Stimulated activated CD8-positive, alpha-beta memory T cell treated with anti-CD3 and anti-CD28 coated beads, Interleukin-15, amount 100 ng/mL, for 48 hours (primary cell): ENCODE data around the gene UBE2J2.
"Not testable (repeated sequence)": the region's sequence is repeated elsewhere in the genome, so short reads cannot be mapped to it uniquely, and the experiment has no call there.

Experiments
- DNase-seq, 2 donors: peaks; one replicate each; pipeline ENCODE4 v3.0.0-alpha.2; 2020; ENCODE audit warnings: low read depth in 2 of 2

UBE2J2 gene

DNA sequence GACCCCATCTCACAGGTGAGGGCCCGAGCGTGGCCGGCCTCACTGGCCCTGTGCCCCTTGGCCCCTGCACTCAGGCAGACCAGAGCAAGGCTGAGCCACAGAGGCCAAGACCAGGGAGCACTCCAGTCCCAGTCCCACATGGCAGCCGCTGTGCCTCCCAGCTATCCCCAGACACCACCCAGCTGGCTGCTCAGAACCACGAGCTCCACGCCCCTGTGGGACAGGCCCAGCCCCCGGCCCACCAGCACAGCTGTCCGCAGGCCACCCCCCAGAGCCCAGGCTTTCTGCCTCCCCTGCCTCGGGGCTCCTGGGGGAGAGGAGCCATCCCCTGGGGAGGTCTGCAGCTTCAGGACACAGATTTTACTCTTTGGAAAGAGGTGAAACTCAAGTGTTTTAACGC lies 18.0 kb downstream of the UBE2J2 start:
- no peak for DNase-seq

DNA sequence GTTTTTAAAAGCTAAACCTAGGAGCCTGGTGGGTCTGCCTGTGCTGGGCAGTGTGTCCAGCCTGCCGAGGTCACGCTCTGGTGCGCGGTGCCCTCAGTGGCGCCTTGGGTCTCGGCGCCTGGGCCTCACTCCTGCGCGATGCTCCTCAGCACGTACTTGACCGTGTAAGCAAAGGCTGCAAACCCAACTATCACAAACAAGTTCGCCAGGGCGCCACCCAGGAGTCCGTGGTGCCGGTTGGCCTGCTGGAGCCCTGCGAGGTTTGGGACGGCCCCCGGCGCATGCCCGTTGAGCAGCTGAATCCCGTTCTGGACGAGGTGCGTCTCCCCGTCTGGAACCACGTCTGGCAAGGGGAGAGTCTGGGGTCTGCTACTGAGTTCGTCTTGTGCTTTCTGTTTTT lies 18.6 kb downstream of the UBE2J2 start:
- DNase-seq: no peak

DNA sequence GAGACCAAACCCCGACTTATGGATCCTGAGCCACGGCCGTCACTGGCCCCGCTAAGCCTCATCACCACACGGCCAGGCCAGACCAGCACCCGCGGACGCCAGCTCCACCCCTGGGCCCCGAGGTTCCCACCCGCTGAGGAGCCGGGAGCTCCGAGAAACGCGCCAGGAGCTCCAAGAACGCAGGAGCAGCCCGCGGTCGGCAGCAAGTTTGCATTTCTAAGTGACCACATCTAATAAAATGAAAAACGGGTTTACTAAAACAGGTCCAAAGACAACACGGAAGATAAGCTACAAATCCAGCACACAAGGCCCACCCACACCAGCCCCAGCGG lies 19.0 kb downstream of the UBE2J2 start:
- DNase-seq: no peak

DNA sequence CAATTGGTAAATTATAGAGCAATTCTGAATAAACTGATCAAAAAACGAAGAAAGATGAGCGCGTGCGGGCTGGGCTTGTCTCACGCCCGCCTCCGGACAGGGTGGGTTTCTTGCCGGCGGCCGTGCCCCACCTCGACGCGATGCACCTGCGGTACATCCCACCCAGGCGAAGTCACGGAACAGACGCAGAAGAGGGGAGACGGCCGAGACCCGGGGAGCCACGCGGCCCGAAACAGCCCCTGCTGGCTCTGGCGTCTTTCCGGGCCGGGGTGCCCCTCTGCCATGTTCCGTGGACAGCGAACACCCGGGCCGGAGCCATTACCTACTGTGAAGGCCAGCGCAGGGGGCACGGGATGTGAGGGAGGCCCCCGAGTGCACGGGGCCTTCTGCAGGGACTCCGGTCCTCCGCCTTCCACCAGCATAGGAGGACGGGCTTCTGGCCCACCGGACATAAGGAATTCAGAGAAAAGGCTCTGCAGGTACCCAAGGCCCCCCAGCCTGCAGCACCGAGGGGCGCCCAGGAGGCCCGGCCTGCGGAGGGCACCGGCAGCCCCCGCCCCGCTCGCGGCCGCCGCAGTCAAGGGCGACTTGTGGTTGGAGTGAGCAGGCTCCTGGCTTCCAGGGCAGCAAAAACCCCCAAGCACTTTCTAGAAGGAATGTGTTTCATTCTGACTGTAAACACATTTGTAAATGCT lies 19.5 kb downstream of the UBE2J2 start:
- DNase-seq: no peak

DNA sequence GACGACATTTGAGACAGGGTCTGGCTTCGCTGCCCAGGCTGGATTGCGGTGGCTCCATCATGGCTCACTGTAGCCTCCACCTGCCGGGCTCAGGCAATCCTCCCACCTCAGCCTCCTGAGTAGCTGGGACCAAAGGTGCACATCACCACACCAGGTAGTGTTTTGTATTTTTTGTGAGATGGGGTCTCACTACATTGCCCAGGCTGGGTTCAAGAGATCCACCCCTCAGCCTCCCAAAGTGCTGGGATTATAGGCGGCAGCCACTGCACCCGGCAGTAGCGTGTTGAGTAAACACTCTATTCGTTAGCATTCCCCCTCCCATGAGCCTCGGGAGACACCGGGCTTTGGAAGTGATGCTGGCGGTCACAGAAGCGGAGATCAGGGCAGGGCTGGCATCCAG lies 20.3 kb downstream of the UBE2J2 start:
- DNase-seq: no peak

DNA sequence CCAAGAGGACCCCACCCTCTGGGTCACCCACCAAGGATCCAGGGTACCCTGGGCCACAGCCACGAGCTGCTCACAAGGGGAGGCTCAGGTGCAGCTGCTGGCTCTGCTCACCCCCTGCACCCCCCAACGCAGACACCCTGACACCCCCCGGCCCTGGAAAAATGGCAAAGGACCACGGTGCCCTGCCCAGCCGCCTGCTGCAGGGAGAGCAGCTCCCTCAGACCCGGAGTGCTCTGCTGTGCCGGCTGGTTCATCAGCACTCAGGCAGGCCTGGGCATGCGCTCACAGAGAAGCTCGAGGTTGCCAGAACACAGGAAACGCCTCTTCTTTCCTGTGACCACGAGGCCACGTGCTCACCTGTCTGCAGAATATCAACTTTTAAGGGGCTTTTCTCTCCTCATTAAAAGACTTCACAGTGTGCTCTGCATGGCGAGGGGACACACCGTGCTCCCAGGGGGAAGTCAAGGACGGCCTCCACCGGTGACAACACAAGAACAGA lies 22.8 kb downstream of the UBE2J2 start:
- DNase-seq: peak; percentile 51 to 66

DNA sequence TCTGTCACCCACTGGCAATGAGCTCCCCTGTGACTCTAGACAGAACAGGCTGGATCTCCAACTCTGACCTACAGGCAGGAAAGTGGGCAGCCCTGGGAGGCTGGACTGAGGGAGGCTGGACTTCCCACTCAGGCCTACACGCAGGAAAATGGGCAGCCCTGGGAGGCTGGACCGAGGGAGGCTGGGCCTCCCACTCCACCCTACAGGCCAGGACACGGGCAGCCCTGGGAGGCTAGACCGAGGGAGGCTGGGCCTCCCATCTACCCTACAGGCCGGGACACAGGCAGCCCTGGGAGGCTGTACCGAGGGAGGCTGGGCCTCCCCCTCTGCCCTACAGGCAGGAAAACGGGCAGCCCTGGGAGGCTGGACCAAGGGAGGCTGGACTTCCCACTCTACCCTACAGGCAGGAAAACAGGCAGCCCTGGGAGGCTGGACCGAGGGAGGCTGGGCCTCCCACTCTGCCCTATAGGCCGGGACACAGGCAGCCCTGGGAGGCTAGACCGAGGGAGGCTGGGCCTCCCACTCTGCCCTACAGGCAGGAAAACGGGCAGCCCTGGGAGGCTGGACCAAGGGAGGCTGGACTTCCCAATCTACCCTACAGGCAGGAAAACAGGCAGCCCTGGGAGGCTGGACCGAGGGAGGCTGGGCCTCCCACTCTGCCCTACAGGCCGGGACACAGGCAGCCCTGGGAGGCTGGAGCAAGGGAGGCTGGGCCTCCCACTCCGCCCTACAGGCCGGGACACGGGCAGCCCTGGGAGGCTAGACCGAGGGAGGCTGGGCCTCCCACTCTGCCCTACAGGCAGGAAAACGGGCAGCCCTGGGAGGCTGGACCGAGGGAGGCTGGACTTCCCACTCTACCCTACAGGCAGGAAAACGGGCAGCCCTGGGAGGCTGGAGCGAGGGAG lies 25.4 kb downstream of the UBE2J2 start:
- DNase-seq: not testable (repeated sequence)

DNA sequence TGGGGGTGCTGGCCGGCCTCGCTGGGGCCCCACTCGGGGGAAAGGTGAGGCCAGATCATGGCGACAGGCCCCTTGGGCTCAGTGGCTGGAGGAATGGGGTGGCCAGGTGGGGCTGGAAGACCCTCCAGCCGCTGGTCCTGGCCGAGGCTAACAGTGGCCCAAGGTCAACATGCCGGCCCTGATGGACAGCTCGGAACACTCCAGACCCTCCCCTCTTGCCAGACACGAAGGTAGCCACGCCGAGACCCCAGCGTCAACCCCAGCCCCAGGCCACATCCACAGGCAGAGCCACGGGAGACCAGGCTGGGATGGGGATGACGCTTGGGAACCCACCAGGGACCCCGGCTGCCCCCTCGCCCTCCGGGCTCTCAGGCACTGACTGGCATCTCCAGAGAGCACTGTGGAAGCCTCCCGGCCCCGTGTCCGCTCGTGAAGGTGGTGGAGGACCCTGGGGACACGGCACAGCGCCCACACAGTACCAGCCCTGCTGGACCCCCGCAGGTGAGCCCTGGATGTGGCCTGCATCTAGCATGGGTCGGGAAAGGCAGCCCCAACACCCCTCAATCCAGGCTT lies 26.2 kb downstream of the UBE2J2 start:
- no peak for DNase-seq

DNA sequence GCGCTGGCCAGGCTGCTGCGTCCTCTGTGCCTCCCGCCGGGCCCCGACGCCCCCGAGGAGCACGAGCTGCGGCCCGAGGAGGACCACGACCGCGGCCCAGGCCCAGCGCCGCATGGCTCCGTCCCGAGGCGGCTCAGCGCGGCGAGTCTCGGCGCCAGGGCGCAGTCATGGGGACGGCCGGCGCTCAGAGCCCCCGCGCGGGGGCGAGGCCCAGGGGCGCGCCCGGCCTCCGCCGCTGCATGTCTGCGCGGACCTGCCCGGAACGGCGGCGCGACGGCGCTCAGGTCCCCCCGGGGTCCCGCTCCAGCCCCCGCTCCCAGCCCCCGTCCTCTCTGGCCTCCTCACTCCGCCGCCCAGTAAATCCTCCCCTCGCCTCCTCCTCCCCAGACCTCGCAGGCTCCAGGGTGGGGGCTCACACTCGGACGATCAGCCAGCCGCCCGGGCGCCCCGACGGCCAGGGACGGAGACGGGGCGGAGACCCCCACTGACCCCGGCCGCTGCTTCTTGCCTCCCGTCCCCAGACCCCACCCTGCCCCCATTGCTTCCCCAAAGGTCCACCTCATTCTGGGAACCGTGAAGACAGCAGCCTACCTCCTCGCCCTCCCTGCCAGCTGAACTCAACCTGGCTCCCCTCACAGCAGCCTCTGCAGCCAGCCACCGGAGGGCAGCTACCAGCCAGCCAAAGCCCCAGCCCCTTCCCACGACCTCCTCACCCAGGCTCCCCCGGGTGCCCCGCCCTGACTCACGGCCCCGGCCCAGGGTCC lies 26.9 kb downstream of the UBE2J2 start, which contains the start of gene C1QTNF12:
Gene C1QTNF12, minus strand, starts transcription at position 146 of the 764 bp plus-strand sequence. Its CDS starts 32 bp downstream, at position 114.
- no peak for DNase-seq

DNA sequence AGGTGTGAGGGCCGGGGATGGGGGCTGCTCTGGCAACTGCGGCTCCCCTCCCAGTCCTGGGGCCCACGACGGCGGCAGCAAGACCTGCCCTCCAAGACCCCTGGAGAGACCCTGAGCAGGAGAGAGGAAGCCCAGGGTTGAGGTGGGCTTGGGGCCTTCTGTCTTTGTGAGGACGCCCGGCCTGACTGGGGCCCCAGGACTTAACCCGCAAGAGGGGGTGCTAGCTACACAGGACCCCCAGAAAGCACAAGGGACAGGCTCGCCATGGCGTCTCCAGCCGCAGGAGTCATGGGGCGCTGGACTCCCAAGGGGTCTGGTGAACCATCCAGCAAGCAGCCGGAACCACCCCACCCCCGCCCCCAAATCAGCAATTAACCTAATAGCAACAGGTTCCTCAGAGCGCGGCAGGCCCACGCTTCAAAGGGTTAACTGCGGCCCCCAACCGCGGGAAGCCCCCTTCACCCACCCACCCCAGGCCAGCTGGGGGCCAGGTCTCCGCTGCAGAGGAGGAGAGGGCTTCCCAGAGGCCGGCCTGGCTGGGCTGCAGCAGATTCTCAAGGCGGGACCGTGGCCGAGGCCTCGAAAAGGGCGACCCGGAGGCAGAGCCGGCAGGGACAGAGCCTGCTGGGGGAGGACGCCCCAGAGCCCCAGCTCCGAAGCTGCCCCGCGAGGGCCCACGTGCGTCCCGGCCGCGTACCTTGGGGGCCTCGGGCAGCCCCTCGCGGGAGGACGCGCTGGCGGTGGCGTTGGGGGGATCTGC lies 27.7 kb downstream of the UBE2J2 start:
- no peak for DNase-seq

DNA sequence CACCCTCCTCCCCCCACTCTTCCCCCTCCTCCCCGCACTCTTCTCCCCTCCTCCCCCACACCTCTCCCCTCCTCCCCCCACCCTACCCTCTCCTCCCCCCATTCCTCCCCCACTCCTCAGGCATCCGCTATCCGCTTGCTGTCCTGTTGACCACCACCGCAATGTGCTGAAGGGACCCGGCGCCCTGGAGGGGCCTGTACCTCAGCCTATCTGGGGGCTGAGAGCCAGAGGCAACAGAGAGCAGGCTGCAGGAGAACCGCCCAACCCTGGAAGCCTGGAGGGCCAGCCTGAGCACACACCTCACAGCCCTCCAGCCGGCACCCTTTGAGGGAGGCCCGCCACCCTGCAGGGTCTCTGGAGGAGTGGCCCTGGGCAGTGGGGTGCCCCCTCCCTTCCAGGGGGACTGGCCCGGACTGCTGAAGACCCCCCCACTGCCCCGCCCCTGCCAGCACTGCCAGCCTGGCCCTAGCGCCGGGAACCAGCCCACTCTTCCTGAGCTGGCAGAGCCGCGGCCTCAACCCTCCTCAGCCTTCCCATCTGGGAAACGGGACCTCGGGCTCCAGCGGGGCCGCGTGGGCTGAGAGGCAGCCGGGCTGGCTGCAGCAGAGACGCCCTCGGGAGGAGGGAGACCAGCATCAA lies 28.4 kb downstream of the UBE2J2 start:
- DNase-seq: no peak

DNA sequence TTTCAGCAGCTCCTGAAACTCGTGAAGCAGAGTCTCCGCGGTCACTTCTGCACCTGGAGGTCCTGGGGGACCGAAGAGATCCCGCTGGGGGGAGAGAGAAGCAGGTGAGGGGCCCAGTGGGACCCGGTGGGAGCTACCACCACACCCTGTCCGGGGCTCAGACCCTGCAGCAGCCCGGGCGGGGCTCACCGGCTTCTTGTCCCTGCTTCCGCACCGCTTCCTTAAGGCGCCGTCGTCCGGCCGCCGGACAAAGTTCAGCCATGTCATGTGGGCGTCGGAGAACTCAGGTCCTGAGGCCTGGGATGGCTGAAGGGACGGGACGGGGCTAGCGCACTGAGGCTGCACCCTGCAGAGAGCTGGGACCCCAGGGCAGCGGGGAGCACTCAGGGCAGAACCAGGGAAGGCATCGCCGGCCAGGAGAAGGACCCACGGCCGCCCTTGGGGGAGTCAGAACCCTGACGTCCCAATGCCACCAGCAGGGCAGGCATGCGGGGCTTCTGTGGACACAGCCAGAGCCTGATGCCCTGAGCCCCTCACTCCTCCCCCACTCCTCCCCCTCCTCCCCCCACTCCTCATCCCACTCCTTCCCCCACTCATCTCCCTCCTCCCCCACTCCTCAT lies 29.4 kb downstream of the UBE2J2 start:
- no peak for DNase-seq

DNA sequence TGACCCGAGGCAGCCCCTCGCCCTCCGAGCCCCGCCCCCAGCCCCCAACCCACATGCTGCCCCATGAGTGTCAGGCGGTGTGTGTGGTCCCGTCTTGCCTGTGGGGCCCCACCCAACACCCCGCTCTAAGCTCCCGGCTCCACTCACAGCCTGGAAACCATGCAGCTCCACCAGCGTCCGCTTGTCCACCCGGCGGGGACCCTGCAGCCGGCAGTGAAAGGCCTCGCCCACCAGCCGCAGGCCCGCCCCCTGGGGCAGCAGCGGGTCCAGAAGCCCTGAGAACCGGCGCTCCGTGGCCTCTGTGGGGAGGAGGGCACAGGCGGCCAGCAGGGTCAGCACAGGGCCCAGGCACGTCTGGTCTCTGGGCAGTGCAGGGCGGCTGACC lies 29.9 kb downstream of the UBE2J2 start:
- no peak for DNase-seq

DNA sequence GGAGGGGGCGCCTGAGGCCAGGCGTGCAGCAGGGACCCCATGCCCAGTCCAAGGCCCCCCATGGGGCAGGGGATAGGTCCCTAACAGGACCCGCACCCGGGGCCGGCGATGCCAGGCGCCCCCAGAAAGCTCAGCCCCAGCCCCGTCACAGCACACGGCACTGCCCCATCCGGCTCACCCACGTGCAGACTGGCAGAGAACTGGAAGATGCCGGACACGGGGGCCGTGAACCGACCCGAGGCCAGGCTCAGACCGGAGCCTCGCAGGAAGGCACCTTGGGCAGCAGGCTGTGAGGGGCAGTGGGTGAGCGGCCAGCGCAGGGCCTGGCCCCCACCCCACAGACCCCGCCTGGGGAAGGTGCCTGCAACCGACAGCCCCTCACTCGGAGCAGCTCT lies 30.4 kb downstream of the UBE2J2 start:
- DNase-seq: no peak

DNA sequence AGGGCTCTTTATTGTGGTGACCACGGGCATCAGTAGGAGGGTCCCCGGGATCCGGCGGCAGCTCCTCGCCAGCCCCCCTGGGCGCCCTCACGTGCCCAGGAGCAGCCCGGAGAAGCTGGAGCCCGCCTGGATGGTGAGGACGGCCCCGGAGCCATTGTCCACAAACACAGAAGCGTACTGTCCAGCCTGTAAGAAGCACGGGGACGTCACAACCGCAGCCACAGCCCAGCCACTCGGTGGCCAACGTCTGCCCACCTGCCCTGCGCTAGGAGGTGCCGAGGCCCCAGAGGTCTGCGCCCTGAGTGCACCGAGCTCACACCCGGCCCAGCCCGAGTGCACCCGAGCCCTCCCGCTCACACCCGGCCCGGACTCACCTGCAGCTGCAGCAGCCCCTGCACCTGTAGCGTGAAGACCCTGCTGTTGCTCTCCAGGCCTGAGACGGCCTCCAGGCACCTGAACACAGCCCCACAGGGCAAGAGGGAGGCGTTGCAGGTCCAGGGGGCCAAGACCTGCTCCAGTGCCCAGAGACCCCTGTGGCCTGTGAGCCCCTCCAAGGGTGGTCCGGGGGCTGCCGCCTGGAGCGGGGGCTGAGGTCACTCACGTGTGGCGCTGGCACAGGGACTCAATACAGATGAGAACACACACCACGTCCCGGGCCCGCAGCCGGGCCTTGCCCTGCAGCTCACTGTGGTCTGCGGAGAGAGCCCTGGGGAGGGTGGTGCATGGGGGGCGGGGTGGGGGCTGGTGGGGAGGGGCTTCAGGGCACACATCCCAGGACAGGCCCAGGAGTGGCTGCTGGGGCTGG lies 31.0 kb downstream of the UBE2J2 start:
- no peak for DNase-seq

DNA sequence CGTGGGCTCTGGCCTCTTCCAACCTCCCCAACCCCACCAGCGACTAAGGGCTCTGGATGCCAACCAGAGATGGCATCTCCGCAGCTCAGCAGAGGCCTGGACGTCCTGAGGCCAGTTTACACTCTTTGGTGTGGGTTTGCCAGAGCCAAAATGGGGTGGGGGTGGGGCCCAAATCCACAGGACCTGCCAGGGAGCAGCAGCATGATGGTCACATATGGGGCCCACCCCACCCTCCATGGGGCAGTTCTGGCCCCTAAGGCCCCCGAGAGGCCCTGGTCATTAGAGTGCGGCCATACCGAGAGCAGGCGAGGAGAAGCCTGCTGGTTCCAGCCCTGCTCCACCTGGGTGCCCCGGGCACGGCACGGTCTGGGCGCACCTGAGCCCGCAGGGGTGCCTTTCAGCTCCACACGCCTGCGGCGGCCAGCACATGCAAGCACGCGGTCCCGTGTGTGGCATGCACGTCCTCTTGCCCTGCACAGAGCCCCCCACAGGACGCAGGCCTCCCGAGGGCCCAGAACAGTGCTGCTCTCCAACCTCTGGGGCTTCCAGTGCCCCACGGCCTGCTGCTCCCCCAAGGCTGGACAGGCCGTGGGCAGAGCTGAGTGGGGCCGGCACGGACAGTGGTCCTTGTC lies 31.9 kb downstream of the UBE2J2 start:
- DNase-seq: no peak

DNA sequence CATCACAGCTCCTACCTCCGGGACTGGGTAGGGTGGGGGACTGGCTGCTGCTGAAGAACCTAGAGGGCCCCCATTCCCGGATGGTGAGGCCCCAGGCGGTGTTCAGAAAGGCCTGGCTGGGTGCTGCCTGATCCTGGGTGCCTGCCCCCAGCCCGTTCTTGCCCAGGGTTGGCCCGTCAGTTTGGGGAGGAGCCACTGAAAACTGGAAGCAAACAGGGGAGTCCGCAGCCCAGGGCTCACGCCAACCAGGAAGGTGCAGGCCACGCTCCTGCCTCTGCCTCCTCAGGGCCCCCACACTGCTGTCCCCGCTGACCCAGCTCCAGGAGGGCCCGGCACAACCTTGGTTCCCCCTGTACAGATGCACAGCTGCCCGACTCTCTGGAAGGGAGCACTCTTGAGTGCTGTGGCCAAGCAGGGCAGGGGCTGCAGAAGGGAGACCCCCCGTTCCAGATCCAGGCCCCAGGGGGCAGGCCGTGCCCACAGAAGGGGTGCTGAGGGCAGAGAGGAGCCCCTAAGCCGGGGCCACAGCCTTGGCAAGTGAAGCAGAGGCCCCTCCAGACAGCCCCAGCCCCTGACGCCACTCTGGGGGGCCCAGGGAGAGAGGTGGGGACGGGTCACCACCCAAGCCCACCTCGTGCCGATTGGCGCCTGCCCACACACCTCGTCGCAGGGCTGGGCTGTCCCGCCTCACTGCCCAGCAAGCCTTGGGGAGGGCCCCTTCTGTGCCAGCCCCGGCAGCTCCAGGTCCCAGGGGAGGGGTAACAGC lies 32.6 kb downstream of the UBE2J2 start:
- DNase-seq: no peak

DNA sequence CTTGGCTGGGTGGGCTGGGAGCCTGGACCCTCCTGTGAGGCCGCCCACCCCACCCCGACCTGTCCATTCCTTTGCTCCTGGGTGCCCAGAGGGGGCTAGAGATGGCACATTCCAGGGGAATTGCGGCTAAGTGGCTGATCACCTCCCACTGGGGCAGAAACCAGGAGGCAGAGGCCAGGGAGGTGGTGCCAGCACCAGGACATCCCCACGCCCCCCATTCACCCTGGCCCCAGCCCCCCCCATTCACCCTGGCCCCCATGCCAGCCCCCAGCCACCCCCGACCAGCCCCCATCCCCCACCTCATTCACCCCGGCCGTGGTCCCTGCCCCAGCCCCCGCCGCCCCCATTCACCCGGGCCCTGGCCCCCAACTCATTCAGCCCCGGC lies 33.3 kb downstream of the UBE2J2 start:
- DNase-seq: no peak
